HepG2 (cell line): ENCODE measurements around the gene VAPB. TPM values are rescaled to one million over a fixed set of nuclear protein-coding genes. Genes with fewer than 3 reads are reported as not detected.

Experiments
- ATAC-seq: fragments of 200-7000 bp; cut with Tn5 transposase; 3 replicates; pipeline ENCODE4 v1.9.1; 2020; ENCODE audit warnings: mild to moderate bottlenecking, moderate library complexity
- BruUV-seq: library from RNA; stranded (reverse); fragments of 400-500 nt; replicated peaks from 2 replicates; lab custom pipeline; 2021; lab: Mats Ljungman, UMichigan
- CTCF ChIA-PET: fragments of 300-600 bp; formaldehyde crosslinking; extraction: SDS; loops from one replicate; lab custom pipeline; 2021; ENCODE audit warnings: low total read pairs, inconsistent platforms, low intra/inter-chr PET ratio; lab: Yijun Ruan, JAX
- POLR2A ChIA-PET: fragments of 350-600 bp; sonication (Branson Sonifier 250); formaldehyde crosslinking; loops from one replicate; lab custom pipeline; 2020; ENCODE audit warnings: antibody characterized with exemption, inconsistent platforms; lab: Yijun Ruan, JAX
- DNase-seq: peaks from one replicate; pipeline ENCODE4 v3.0.0-alpha.2; 2015; ENCODE audit warnings: low spot score
- FAIRE-seq: peaks from 3 replicates; lab custom pipeline; 2011; peaks lifted over from hg19 to GRCh38; lab: Jason Lieb, UNC
- H2AFZ ChIP-seq: one replicate; pipeline ENCODE4 v1.6.1; 2011; ENCODE audit warnings: low read length, inconsistent platforms
- H3K27ac ChIP-seq: fragments of 300-600 bp; 3 replicates; pipeline ENCODE4 v1.8.0; 2011; ENCODE audit warnings: mixed run types, mild to moderate bottlenecking, mixed read lengths, low read length, inconsistent platforms; ENCODE audit not compliant: insufficient read depth; ENCODE audit errors: extremely low read length
- H3K27me3 ChIP-seq, 2 experiments: fragments of 200-600 bp in 1 of 2; 2 replicates in 1 of 2; 3 replicates in 1 of 2; pipeline versions ENCODE4 v1.6.0 to v1.8.0; 2011; ENCODE audit warnings: low read length in 2 of 2, mild to moderate bottlenecking in 2 of 2, moderate library complexity in 2 of 2, inconsistent platforms in 1 of 2; ENCODE audit not compliant: insufficient read depth in 2 of 2, control insufficient read depth in 1 of 2
- H3K36me3 ChIP-seq, 2 experiments: fragments of 200-600 bp in 1 of 2; replicated peaks in 1 of 2; 2 replicates in 1 of 2; 3 replicates in 1 of 2; pipeline versions ENCODE4 v1.5.1 to v1.8.0; 2011; ENCODE audit warnings: low read length in 2 of 2, inconsistent platforms in 1 of 2; ENCODE audit not compliant: insufficient read depth in 2 of 2, control insufficient read depth in 1 of 2
- H3K4me1 ChIP-seq: 2 replicates; pipeline ENCODE4 v1.5.1; 2012; ENCODE audit warnings: low read length, inconsistent platforms; ENCODE audit not compliant: insufficient read depth
- H3K4me2 ChIP-seq: 2 replicates; pipeline ENCODE4 v1.6.0; 2011; ENCODE audit warnings: low read depth, low read length, inconsistent platforms
- H3K4me3 ChIP-seq, 3 experiments: fragments of 200-600 bp in 1 of 3; sonication (generic), shearing (Covaris generic) in 1 of 3; replicated peaks in 1 of 3; 2 replicates each; pipeline ENCODE4 v1.5.1; 2011 to 2016; ENCODE audit warnings: low read length in 3 of 3, inconsistent platforms in 2 of 3, low read depth in 2 of 3, mild to moderate bottlenecking in 2 of 3, control low read depth in 1 of 3, mixed read lengths in 1 of 3; ENCODE audit not compliant: insufficient read depth in 1 of 3
- H3K79me2 ChIP-seq: one replicate; pipeline ENCODE4 v1.6.1; 2011; ENCODE audit warnings: low read length, inconsistent platforms; ENCODE audit not compliant: insufficient read depth
- H3K9ac ChIP-seq: 2 replicates; pipeline ENCODE4 v1.6.0; 2011; ENCODE audit warnings: mild to moderate bottlenecking, low read depth, low read length, inconsistent platforms; ENCODE audit not compliant: insufficient read depth
- H3K9me3 ChIP-seq: 2 replicates; pipeline ENCODE4 v1.5.1; 2012; ENCODE audit warnings: mild to moderate bottlenecking, low read length
- H4K20me1 ChIP-seq: 2 replicates; pipeline ENCODE4 v1.6.0; 2011; ENCODE audit warnings: inconsistent platforms, mild to moderate bottlenecking, low read length, moderate library complexity; ENCODE audit not compliant: insufficient read depth
- GTF2F1 ChIP-seq: fragments of 150-350 bp; IDR thresholded peaks from 2 replicates; pipeline ENCODE4 v1.6.1; 2014; ENCODE audit warnings: low read length
- HMGXB3 ChIP-seq: sonication (generic); formaldehyde crosslinking; IDR thresholded peaks from 2 replicates; pipeline ENCODE4 v1.4.0; 2020; ENCODE audit warnings: missing genetic modification reagents, borderline replicate concordance
- MAFF ChIP-seq: IDR thresholded peaks from 2 replicates; pipeline ENCODE4 v1.6.1; 2011; ENCODE audit warnings: low read depth, low read length, improper control_type of control experiment
- MAFK ChIP-seq, 2 experiments: IDR thresholded peaks in 1 of 2; conservative IDR thresholded peaks in 1 of 2; 2 replicates each; pipeline ENCODE4 v1.6.1; 2011; ENCODE audit warnings: improper control_type of control experiment in 2 of 2, low read length in 2 of 2
- ZFX ChIP-seq: sonication (generic); formaldehyde crosslinking; IDR thresholded peaks from 2 replicates; pipeline ENCODE4 v1.4.0; 2020; ENCODE audit warnings: mild to moderate bottlenecking, low read depth, missing genetic modification reagents, moderate library complexity
- ZNF230 ChIP-seq: sonication (generic); formaldehyde crosslinking; IDR thresholded peaks from 2 replicates; pipeline ENCODE4 v1.4.0; 2020; ENCODE audit warnings: mild to moderate bottlenecking, missing genetic modification reagents
- ZNF431 ChIP-seq: sonication (generic); formaldehyde crosslinking; IDR thresholded peaks from 2 replicates; pipeline ENCODE4 v1.9.0; 2022; ENCODE audit warnings: missing genetic modification reagents, low read depth, mild to moderate bottlenecking, borderline replicate concordance
- WGBS: methylation state at CpG from one replicate; pipeline ENCODE4 v1.1.6; 2017; ENCODE audit warnings: low lambda C conversion rate; 5-methylcytosine and 5-hydroxymethylcytosine counted together
- in situ Hi-C: cut with HindIII; loops from 2 replicates; pipeline ENCODE4 v1.10.0; 2017; ENCODE audit warnings: low pct_unique_long_range_greater_than_20kb; ENCODE audit not compliant: extremely low pct_ligation_motif_present
- intact Hi-C: fragments of 100-400 bp; cut with micrococcal nuclease; formaldehyde crosslinking; loops from one replicate; pipeline ENCODE4 v1.10.0; 2022; ENCODE audit not compliant: unreplicated experiment
- polyA plus RNA-seq, 8 experiments: library from polyadenylated mRNA; depleted of rRNA in 3 of 8; stranded (reverse) in 7 of 8; unstranded in 1 of 8; fragments of >200 nt; fragmentation: Illumina TruSeq in 4 of 8; extraction: Trizol in 4 of 8; gene quantifications; 2 replicates each; pipeline versions ENCODE4 v1.2.1 to v1.2.3, GENCODE V29; 2011 to 2016; ENCODE audit warnings: low read depth in 4 of 8, missing spikeins in 1 of 8, mixed read lengths in 1 of 8; ENCODE audit not compliant: insufficient read depth in 1 of 8
- total RNA-seq, 5 experiments: library from RNA; depleted of rRNA; stranded (reverse); fragments of >200 nt; fragmentation: Illumina TruSeq; extraction: Trizol; gene quantifications; 2 replicates each; pipeline ENCODE4 v1.2.3, GENCODE V29; 2016; ENCODE audit warnings: low read depth in 1 of 5

Gene VAPB
- total and polyA plus RNA-seq, 2 of the 13 experiments (the other 11 are each of a cell fraction or from before 2014, with no cell fraction given): 18.6 to 48.5 TPM

- Histone ChIP-seq H3K4me1 (no peaks in the 10 kb centered on the region; the same call in 1 of the 2 replicates), H2AFZ (no peak overlapping the region), H3K79me2 (peaks cover 5% of the 10 kb centered on the region), H3K27me3 (no peaks in the 10 kb centered on the region), H3K27ac (no peak overlapping the region), H3K4me3 (no peak overlapping the region), H3K4me2 (no peak overlapping the region)
- ATAC-seq (no peak), DNase-seq (no peak)
- intact Hi-C loops: no loop called here
- CTCF ChIA-PET: no interaction called here
- 95% methylated on average over 2 of the region's 2 CpGs for WGBS
- TF ChIP-seq ZFX (CRISPR knock-in tag) (no peak), ZNF431 (CRISPR knock-in tag) (no peak), HMGXB3 (CRISPR knock-in tag) (no peak), GTF2F1 (no peak), ZNF230 (CRISPR knock-in tag) (no peak), MAFF (peak; percentile 33), MAFK (conservative IDR thresholded peaks at IDR 0.05 in 1 of 2, IDR thresholded peaks at IDR 0.05 in 1 of 2; ENCODE audit: low read length in 2 of 2) (peak; percentile 55 to 80; a peak in 3 of 4 replicates)
- TF ChIP-seq, all 625 proteins: peak for 2
- BruUV-seq: no TSS peak
- Histone ChIP-seq H3K9me3 (no peaks in the 10 kb centered on the region), H3K36me3 (peaks cover 10 to 29% of the 10 kb centered on the region in 2 experiments), H4K20me1 (no peaks in the 10 kb centered on the region), H3K9ac (no peak overlapping the region)
- in situ Hi-C loops: no loop called here
- no peak for FAIRE-seq
- POLR2A ChIA-PET: no interaction called here
Observed at GRCh38 chr20:58340853-58341252, 48.2 kb upstream of the VAPB start.
